GM23338 (cell line): ENCODE results near the gene SSBP2. TPM values are rescaled to one million over a fixed set of nuclear protein-coding genes. Genes with fewer than 3 reads are reported as not detected.
A peak's percentile ranks its signal among the peaks of the same experiment; 100 is the strongest.

Source experiments
- ATAC-seq: fragments of 200-7000 bp; cut with Tn5 transposase; 3 replicates; pipeline ENCODE4 v1.9.1; 2020
- DNase-seq: peaks from one replicate; pipeline ENCODE4 v3.0.0-alpha.2; 2015; ENCODE audit warnings: low spot score
- H2AFZ ChIP-seq: fragments of 200-600 bp; sonication (generic); 2 replicates; pipeline ENCODE4 v1.8.0; 2016; ENCODE audit warnings: antibody characterized with exemption, mild to moderate bottlenecking, moderate library complexity
- H3F3A ChIP-seq: fragments of 200-600 bp; sonication (generic); replicated peaks from 2 replicates; pipeline ENCODE4 v1.8.0; 2017; ENCODE audit warnings: antibody characterized with exemption, mixed run types, low read depth
- H3K27ac ChIP-seq: fragments of 200-600 bp; sonication (generic); 2 replicates; pipeline ENCODE4 v1.6.1; 2016; ENCODE audit warnings: low read depth
- H3K27me3 ChIP-seq: fragments of 200-600 bp; sonication (generic); 2 replicates; pipeline ENCODE4 v1.8.0; 2016; ENCODE audit warnings: mild to moderate bottlenecking, mixed run types, moderate library complexity; ENCODE audit not compliant: insufficient read depth
- H3K36me3 ChIP-seq: fragments of 200-600 bp; sonication (generic); 2 replicates; pipeline ENCODE4 v1.8.0; 2016; ENCODE audit warnings: mild to moderate bottlenecking; ENCODE audit not compliant: insufficient read depth
- H3K4me1 ChIP-seq: fragments of 200-600 bp; sonication (generic); 2 replicates; pipeline ENCODE4 v1.8.0; 2016; ENCODE audit warnings: mild to moderate bottlenecking, moderate library complexity; ENCODE audit not compliant: insufficient read depth
- H3K4me2 ChIP-seq: fragments of 200-600 bp; sonication (generic); 2 replicates; pipeline ENCODE4 v1.7.1; 2017; ENCODE audit warnings: mixed run types
- H3K4me3 ChIP-seq: fragments of 200-600 bp; sonication (generic); 2 replicates; pipeline ENCODE4 v1.6.1; 2016; ENCODE audit warnings: mixed run types
- H3K79me2 ChIP-seq: fragments of 200-600 bp; sonication (generic); replicated peaks from 2 replicates; pipeline ENCODE4 v1.8.0; 2017; ENCODE audit warnings: mild to moderate bottlenecking; ENCODE audit not compliant: insufficient read depth
- H3K9me2 ChIP-seq: fragments of 200-600 bp; sonication (generic); 2 replicates; pipeline ENCODE4 v1.8.0; 2017; ENCODE audit not compliant: insufficient read depth
- H4K20me1 ChIP-seq: fragments of 200-600 bp; sonication (generic); replicated peaks from 2 replicates; pipeline ENCODE4 v1.8.0; 2017; ENCODE audit warnings: mild to moderate bottlenecking; ENCODE audit not compliant: insufficient read depth
- H3K27ac Mint-ChIP-seq: 2 replicates; pipeline ENCODE4 v1.8.0; 2020; ENCODE audit warnings: inconsistent platforms, mild to moderate bottlenecking, moderate library complexity, mixed read lengths
- H3K27me3 Mint-ChIP-seq: 3 replicates; pipeline ENCODE4 v1.8.0; 2022; ENCODE audit warnings: low read depth, mild to moderate bottlenecking, moderate library complexity, mixed read lengths, inconsistent platforms; ENCODE audit not compliant: insufficient read depth, poor library complexity
- H3K36me3 Mint-ChIP-seq: 3 replicates; pipeline ENCODE4 v1.8.0; 2021; ENCODE audit warnings: low read depth, mild to moderate bottlenecking, inconsistent platforms, moderate library complexity, mixed read lengths
- H3K4me1 Mint-ChIP-seq: 3 replicates; pipeline ENCODE4 v1.8.0; 2020; ENCODE audit warnings: mild to moderate bottlenecking, inconsistent platforms, mixed read lengths
- H3K4me3 Mint-ChIP-seq: 3 replicates; pipeline ENCODE4 v1.8.0; 2021; ENCODE audit warnings: moderate library complexity, mild to moderate bottlenecking, inconsistent platforms, mixed read lengths
- H3K9me3 Mint-ChIP-seq: 3 replicates; pipeline ENCODE4 v1.8.0; 2020; ENCODE audit warnings: moderate library complexity, mild to moderate bottlenecking, inconsistent platforms, mixed read lengths
- CREB1 ChIP-seq: fragments of 250-450 bp; sonication (Bioruptor Pico); IDR thresholded peaks from 2 replicates; pipeline ENCODE4 v1.5.0; 2020; ENCODE audit warnings: low read depth, mild to moderate bottlenecking, moderate library complexity
- EZH2phosphoT487 ChIP-seq: fragments of 200-600 bp; sonication (generic); IDR thresholded peaks from one replicate; pipeline ENCODE4 v1.8.1; 2018; ENCODE audit warnings: antibody characterized with exemption; ENCODE audit not compliant: unreplicated experiment
- NANOG ChIP-seq: IDR thresholded peaks from 2 replicates; pipeline ENCODE4 v1.6.1; 2016; ENCODE audit warnings: antibody characterized with exemption, borderline replicate concordance
- POLR2AphosphoS5 ChIP-seq: IDR thresholded peaks from 2 replicates; pipeline ENCODE4 v1.6.1; 2016; ENCODE audit warnings: antibody characterized with exemption, low read depth
- STAT1 ChIP-seq: IDR thresholded peaks from one replicate; pipeline ENCODE4 v1.6.1; 2016; ENCODE audit warnings: antibody characterized with exemption; ENCODE audit not compliant: unreplicated experiment
- ZNF114 ChIP-seq: fragments of 250-450 bp; sonication (Bioruptor Pico); IDR thresholded peaks from 2 replicates; pipeline ENCODE4 v1.5.0; 2020; ENCODE audit warnings: mild to moderate bottlenecking, moderate library complexity
- ZNF331 ChIP-seq: fragments of 250-450 bp; sonication (Bioruptor Pico); IDR thresholded peaks from 2 replicates; pipeline ENCODE4 v1.5.0; 2020; ENCODE audit warnings: low read depth, mild to moderate bottlenecking, moderate library complexity
- polyA plus RNA-seq: library from polyadenylated mRNA; unstranded; fragments of >200 nt; fragmentation: Nextera tagmentation; extraction: Ambion mirVana; gene quantifications from 2 replicates; pipeline ENCODE4 v1.2.1, GENCODE V29; 2016
- total RNA-seq: library from RNA; depleted of rRNA; stranded (reverse); fragments of >200 nt; shearing (Covaris generic); gene quantifications from 2 replicates; pipeline ENCODE4 v1.2.3, GENCODE V29; 2014
- TF ChIP-seq, protein P1 (sequence below): IDR thresholded peaks from one replicate; pipeline ENCODE4 v1.6.1; 2018; ENCODE audit warnings: antibody characterized with exemption; ENCODE audit not compliant: unreplicated experiment
- TF ChIP-seq, protein P2 (sequence below), 2 experiments: fragments of 200-600 bp in 1 of 2; sonication (generic) in 1 of 2; conservative IDR thresholded peaks; 2 replicates each; pipeline versions ENCODE4 v1.5.1 to v1.6.1; 2016 to 2017; ENCODE audit warnings: antibody characterized with exemption in 2 of 2, low read depth in 2 of 2, mild to moderate bottlenecking in 2 of 2, moderate library complexity in 1 of 2
- TF ChIP-seq, protein P3 (sequence below): IDR thresholded peaks from 2 replicates; pipeline ENCODE4 v1.6.1; 2016; ENCODE audit warnings: antibody characterized with exemption

The SSBP2 gene
- total and polyA plus RNA-seq, 2 experiments from 2014 or later: 21.5 to 24.7 TPM

DNA sequence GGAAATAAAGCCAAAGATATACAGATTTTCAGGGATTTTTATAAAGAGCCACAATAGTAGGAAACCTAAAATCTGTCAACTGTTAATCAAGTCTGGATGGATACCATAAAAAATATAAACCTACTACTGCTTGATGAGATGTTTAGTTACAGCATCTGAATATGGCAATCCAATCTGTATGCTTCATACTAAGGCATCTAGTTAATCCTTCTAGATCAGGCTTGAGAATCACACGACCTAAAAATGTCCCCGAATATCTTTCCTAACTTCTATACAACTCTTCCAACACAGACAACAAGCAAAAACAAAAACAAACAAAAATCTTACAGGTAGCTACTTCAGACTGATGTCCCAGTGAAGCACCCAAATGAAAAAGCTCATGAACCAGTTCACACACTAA, 29.8 kb downstream of the SSBP2 start (continued):
- TF ChIP-seq, protein P1, sequence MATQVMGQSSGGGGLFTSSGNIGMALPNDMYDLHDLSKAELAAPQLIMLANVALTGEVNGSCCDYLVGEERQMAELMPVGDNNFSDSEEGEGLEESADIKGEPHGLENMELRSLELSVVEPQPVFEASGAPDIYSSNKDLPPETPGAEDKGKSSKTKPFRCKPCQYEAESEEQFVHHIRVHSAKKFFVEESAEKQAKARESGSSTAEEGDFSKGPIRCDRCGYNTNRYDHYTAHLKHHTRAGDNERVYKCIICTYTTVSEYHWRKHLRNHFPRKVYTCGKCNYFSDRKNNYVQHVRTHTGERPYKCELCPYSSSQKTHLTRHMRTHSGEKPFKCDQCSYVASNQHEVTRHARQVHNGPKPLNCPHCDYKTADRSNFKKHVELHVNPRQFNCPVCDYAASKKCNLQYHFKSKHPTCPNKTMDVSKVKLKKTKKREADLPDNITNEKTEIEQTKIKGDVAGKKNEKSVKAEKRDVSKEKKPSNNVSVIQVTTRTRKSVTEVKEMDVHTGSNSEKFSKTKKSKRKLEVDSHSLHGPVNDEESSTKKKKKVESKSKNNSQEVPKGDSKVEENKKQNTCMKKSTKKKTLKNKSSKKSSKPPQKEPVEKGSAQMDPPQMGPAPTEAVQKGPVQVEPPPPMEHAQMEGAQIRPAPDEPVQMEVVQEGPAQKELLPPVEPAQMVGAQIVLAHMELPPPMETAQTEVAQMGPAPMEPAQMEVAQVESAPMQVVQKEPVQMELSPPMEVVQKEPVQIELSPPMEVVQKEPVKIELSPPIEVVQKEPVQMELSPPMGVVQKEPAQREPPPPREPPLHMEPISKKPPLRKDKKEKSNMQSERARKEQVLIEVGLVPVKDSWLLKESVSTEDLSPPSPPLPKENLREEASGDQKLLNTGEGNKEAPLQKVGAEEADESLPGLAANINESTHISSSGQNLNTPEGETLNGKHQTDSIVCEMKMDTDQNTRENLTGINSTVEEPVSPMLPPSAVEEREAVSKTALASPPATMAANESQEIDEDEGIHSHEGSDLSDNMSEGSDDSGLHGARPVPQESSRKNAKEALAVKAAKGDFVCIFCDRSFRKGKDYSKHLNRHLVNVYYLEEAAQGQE: no peak
- no peak for TF ChIP-seq NANOG
- no peak for TF ChIP-seq ZNF331 (CRISPR knock-in tag)
- TF ChIP-seq, protein P2, sequence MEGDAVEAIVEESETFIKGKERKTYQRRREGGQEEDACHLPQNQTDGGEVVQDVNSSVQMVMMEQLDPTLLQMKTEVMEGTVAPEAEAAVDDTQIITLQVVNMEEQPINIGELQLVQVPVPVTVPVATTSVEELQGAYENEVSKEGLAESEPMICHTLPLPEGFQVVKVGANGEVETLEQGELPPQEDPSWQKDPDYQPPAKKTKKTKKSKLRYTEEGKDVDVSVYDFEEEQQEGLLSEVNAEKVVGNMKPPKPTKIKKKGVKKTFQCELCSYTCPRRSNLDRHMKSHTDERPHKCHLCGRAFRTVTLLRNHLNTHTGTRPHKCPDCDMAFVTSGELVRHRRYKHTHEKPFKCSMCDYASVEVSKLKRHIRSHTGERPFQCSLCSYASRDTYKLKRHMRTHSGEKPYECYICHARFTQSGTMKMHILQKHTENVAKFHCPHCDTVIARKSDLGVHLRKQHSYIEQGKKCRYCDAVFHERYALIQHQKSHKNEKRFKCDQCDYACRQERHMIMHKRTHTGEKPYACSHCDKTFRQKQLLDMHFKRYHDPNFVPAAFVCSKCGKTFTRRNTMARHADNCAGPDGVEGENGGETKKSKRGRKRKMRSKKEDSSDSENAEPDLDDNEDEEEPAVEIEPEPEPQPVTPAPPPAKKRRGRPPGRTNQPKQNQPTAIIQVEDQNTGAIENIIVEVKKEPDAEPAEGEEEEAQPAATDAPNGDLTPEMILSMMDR (conservative IDR thresholded peaks at IDR 0.05; ENCODE audit: low read depth in 2 of 2): no peak
- TF ChIP-seq CREB1: no peak

DNA sequence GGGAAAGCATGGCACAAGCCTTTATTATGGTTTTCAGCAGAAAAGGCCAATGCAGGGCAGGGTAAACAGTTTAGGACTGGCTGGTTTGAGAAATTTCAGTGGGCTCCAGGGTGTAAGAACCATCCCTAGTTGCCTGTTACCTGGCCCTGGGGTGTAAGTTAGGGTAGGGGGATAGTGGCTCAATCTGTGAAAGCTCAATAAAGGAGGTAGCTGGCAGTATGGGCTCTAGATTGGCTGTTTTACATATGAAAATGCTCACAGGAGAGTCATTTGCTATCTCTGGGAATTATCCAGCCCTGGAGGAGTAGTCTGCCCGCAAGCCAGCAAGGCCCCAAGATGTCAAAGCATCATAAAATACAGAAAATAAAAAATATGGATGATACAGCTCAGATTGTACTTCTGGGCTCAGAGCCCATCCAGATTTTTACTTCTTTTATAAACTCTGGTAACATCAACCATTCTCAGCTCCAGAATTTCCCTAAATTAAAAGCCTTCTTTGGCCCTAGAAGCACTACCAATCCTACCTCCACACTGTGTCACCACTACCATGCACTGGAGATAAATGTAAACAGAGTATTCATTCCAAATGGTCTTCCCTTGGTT, 31.1 kb downstream of the SSBP2 start:
- no peak for DNase-seq
- Histone ChIP-seq H3K36me3 (no peaks in the 10 kb centered on the region), H4K20me1 (no peaks in the 10 kb centered on the region), H3K4me2 (0 out of 2 replicates have a peak overlapping the region, but pooled peaks have one; percentile 6), H3F3A (no peaks in the 10 kb centered on the region), H3K4me1 (peaks cover 55% of the 10 kb centered on the region), H3K79me2 (no peaks in the 10 kb centered on the region), H3K27me3 (no peaks in the 10 kb centered on the region), H3K4me3 (no peak overlapping the region), H2AFZ (no peak overlapping the region), H3K9me2 (no peaks in the 10 kb centered on the region), H3K27ac (no peak overlapping the region)
- Mint-ChIP-seq H3K9me3 (no peaks in the 10 kb centered on the region), H3K27me3 (no peaks in the 10 kb centered on the region), H3K27ac (no peak overlapping the region), H3K36me3 (no peaks in the 10 kb centered on the region), H3K4me1 (peaks cover 49% of the 10 kb centered on the region), H3K4me3 (no peak overlapping the region)
- ATAC-seq: peak; percentile 74
- TF ChIP-seq, protein P1: no peak
- TF ChIP-seq STAT1 (no peak), EZH2phosphoT487 (no peak), POLR2AphosphoS5 (no peak), ZNF114 (CRISPR knock-in tag) (no peak)
- TF ChIP-seq, protein P3, sequence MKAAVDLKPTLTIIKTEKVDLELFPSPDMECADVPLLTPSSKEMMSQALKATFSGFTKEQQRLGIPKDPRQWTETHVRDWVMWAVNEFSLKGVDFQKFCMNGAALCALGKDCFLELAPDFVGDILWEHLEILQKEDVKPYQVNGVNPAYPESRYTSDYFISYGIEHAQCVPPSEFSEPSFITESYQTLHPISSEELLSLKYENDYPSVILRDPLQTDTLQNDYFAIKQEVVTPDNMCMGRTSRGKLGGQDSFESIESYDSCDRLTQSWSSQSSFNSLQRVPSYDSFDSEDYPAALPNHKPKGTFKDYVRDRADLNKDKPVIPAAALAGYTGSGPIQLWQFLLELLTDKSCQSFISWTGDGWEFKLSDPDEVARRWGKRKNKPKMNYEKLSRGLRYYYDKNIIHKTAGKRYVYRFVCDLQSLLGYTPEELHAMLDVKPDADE: no peak
